SJCRH30 (cell line): ENCODE results near the gene OR6K2. TPM values are rescaled to one million over a fixed set of nuclear protein-coding genes. Genes with fewer than 3 reads are reported as not detected.
A peak's percentile ranks its signal among the peaks of the same experiment; 100 is the strongest.
"Not testable (repeated sequence)": the region's sequence is repeated elsewhere in the genome, so short reads cannot be mapped to it uniquely, and the experiment has no call there.

Experiments
- DNase-seq, 2 experiments: peaks; one replicate each; pipeline ENCODE4 v3.0.0-alpha.2; 2015 to 2020
- H3K27ac ChIP-seq: fragments of 250-450 bp; sonication (Bioruptor Pico); 2 replicates; pipeline ENCODE4 v1.5.1; 2020; ENCODE audit warnings: mild to moderate bottlenecking, moderate library complexity
- H3K27me3 ChIP-seq: fragments of 250-450 bp; sonication (Bioruptor Pico); 2 replicates; pipeline ENCODE4 v1.5.1; 2020; ENCODE audit warnings: mild to moderate bottlenecking, moderate library complexity
- H3K36me3 ChIP-seq: fragments of 250-450 bp; sonication (Bioruptor Pico); 2 replicates; pipeline ENCODE4 v1.5.1; 2020; ENCODE audit warnings: mild to moderate bottlenecking, moderate library complexity
- H3K4me1 ChIP-seq: fragments of 250-450 bp; sonication (Bioruptor Pico); 2 replicates; pipeline ENCODE4 v1.5.1; 2020; ENCODE audit warnings: mild to moderate bottlenecking, moderate library complexity
- H3K4me3 ChIP-seq: fragments of 250-450 bp; sonication (Bioruptor Pico); 2 replicates; pipeline ENCODE4 v1.5.1; 2020; ENCODE audit warnings: mild to moderate bottlenecking, moderate library complexity
- H3K9me3 ChIP-seq: fragments of 250-450 bp; sonication (Bioruptor Pico); replicated peaks from 2 replicates; pipeline ENCODE4 v1.5.1; 2020; ENCODE audit warnings: mild to moderate bottlenecking, moderate library complexity
- total RNA-seq: library from RNA; depleted of rRNA; stranded (reverse); fragments of >200 nt; shearing (Covaris generic); gene quantifications from 2 replicates; pipeline ENCODE4 v1.2.3, GENCODE V29; 2014

Gene OR6K2
- total RNA-seq, 1 experiment from 2014 or later = not detected

- no peaks in the 10 kb centered on the region for H3K4me1 ChIP-seq
- H3K4me3 ChIP-seq = no peak overlapping the region
- H3K27ac ChIP-seq = no peak overlapping the region
- no peaks in the 10 kb centered on the region for H3K9me3 ChIP-seq
- no peaks in the 10 kb centered on the region for H3K36me3 ChIP-seq
- no peak for DNase-seq
- H3K27me3 ChIP-seq = no peaks in the 10 kb centered on the region
Measured at GRCh38 chr1:158691907-158692306, 8.5 kb downstream of the OR6K2 start.

DNA sequence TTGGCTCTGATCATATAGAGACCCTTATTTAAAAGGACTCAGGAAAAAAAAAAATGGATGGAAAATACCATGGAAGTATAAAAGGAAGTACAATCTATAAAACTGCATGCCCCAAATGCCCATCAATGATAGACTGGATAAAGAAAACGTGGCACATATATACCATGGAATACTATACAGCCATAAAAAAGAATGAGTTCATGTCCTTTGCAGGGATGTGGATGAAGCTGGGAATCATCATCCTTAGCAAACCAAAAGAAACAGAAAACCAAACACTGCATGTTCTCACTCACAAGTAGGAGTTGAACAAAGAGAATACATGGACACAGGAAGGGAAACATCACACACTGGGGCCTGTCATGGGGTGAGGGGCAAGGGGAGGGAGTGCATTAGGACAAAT is 9.3 kb downstream of the OR6K2 start:
- not testable (repeated sequence) for H3K9me3 ChIP-seq, H3K4me3 ChIP-seq, H3K27ac ChIP-seq, H3K27me3 ChIP-seq, H3K4me1 ChIP-seq, DNase-seq, H3K36me3 ChIP-seq

DNA sequence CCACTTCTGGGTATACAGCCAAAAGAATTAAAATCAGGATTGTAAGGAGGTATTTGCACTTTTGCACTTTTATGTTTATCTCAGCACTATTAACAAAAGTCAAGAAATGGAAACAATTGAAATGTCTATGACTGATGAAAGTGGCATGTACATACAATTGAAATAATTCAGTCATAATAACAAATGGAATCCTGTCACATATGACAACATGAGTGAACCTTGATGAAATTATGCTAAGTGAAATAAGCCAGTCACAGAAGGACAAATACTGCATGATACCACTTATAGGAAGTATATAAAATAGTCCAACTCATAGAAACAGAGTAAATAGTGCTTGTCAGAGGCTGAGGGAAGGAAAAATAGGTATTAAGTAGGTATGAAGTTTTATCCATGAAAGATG is 10.6 kb downstream of the OR6K2 start:
- Histone ChIP-seq H3K4me3 (no peak overlapping the region), H3K27ac (no peak overlapping the region), H3K9me3 (no peaks in the 10 kb centered on the region), H3K36me3 (no peaks in the 10 kb centered on the region), H3K27me3 (no peaks in the 10 kb centered on the region), H3K4me1 (no peaks in the 10 kb centered on the region)
- no peak for DNase-seq

GRCh38 chr1:158689110-158689509 is 11.3 kb downstream of the OR6K2 start:
- DNase-seq = no peak
- Histone ChIP-seq H3K4me3 (no peak overlapping the region), H3K27ac (no peak overlapping the region), H3K27me3 (no peaks in the 10 kb centered on the region), H3K36me3 (no peaks in the 10 kb centered on the region), H3K9me3 (no peaks in the 10 kb centered on the region), H3K4me1 (no peaks in the 10 kb centered on the region)

DNA sequence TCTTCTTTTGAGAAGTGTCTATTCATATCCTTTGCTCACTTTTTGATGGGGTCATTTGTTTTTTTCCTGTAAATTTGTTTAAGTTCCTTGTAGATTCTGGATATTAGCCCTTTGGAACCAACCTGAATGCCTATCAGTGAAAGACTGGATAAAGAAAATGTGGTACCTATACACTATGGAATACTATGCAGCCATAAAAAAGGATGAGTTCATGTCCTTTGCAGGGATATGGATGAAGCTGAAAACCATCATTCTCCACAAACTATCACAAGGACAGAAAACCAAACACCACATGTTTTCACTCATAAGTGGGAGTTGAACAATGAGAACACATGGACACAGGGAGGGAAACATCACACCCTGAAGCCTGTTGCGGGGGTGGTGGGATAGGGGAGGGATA is 12.1 kb downstream of the OR6K2 start:
- not testable (repeated sequence) for H3K4me3 ChIP-seq, H3K27me3 ChIP-seq, H3K27ac ChIP-seq, H3K4me1 ChIP-seq, DNase-seq, H3K36me3 ChIP-seq, H3K9me3 ChIP-seq

DNA sequence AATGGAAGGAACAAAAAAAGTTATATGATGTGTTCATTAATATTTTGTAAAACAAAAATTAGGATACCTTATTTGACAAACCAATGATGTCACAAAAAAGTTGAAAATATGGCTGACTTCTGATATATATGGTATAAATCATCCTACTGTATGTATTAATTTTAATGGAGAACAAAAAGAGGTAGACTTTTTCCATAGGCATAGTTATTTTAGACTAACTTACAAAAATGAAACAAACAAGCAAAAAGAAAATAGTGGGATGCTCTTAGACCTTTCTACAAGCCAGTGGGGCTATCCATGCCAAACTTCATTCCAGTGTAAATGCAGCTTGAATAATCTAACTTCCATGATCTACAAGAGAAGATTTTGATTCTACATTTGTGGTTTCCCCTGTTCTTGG is 13.4 kb downstream of the OR6K2 start:
- Histone ChIP-seq H3K27ac (no peak overlapping the region), H3K27me3 (0 out of 2 replicates have a peak, but pooled peaks cover 6% of the 10 kb centered on the region), H3K4me3 (no peak overlapping the region), H3K4me1 (no peaks in the 10 kb centered on the region), H3K36me3 (no peaks in the 10 kb centered on the region), H3K9me3 (no peaks in the 10 kb centered on the region)
- DNase-seq = no peak

- H3K27ac ChIP-seq = no peak within 1 kb of the TSS
- no peaks in the 10 kb centered on the region for H3K4me1 ChIP-seq
- no peaks in the 10 kb centered on the region for H3K9me3 ChIP-seq
- DNase-seq = no peak
- no peak within 1 kb of the TSS for H3K4me3 ChIP-seq
- 0 out of 2 replicates have a peak, but pooled peaks cover 7% of the 10 kb centered on the region for H3K27me3 ChIP-seq
- no peaks in the 10 kb centered on the region for H3K36me3 ChIP-seq
Measured at GRCh38 chr1:158686111-158687009, 14.1 kb downstream of the OR6K2 start, which contains the start of gene SPTA1. Gene SPTA1, minus strand, starts transcription at chr1:158686715. Its CDS starts 198 bp downstream, at chr1:158686517.

GRCh38 chr1:158685085-158685484 is 15.4 kb downstream of the OR6K2 start:
- H3K9me3 ChIP-seq = no peaks in the 10 kb centered on the region
- no peak overlapping the region for H3K4me3 ChIP-seq
- H3K27ac ChIP-seq = no peak overlapping the region
- no peaks in the 10 kb centered on the region for H3K36me3 ChIP-seq
- no peaks in the 10 kb centered on the region for H3K4me1 ChIP-seq
- no peak for DNase-seq
- H3K27me3 ChIP-seq = 0 out of 2 replicates have a peak, but pooled peaks cover 7% of the 10 kb centered on the region

- Histone ChIP-seq H3K9me3 (no peaks in the 10 kb centered on the region), H3K27me3 (0 out of 2 replicates have a peak, but pooled peaks cover 7% of the 10 kb centered on the region), H3K36me3 (no peaks in the 10 kb centered on the region), H3K27ac (no peak overlapping the region), H3K4me3 (no peak overlapping the region), H3K4me1 (no peaks in the 10 kb centered on the region)
- no peak for DNase-seq
Measured at GRCh38 chr1:158681606-158682005, 18.8 kb downstream of the OR6K2 start.

- H3K9me3 ChIP-seq = no peaks in the 10 kb centered on the region
- no peak for DNase-seq
- H3K4me1 ChIP-seq = no peaks in the 10 kb centered on the region
- H3K27me3 ChIP-seq = 0 out of 2 replicates have a peak, but pooled peaks cover 7% of the 10 kb centered on the region
- H3K36me3 ChIP-seq = no peaks in the 10 kb centered on the region
- no peak overlapping the region for H3K4me3 ChIP-seq
- H3K27ac ChIP-seq = no peak overlapping the region
Measured at GRCh38 chr1:158679289-158679688, 21.2 kb downstream of the OR6K2 start.

DNA sequence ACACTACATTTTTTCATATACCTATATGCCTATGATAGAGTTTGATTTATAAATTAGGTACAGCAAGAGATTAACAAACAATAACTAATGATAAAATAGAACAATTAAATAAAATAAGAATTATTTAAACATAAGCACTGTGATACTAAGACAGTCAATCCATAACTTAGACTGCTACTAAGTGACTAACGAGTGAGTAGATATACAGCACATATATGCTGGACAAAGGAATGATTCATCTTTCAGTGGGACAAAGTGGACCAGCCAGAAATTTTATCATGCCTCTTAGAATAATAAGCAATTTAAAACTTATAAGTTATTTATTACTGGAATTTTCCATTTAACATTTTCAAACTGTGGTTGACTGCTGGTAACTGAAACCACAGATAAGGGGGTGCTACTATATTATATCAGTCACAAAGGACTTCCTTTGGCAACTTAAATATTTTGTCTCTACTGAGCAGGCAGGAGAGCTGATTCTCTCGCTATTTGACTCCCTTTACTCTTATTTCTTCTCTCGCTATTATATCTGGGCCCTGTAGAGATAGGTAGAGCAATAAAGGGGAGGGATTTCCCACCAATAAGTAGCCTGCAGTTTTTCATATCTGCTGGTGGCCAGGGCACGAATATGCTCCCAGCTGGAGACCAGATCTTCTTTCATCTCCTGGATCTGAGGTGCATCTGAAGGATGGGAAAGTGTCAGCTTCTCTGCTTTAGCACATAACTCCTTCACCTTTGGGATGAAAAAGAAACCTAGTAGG is 24.7 kb downstream of the OR6K2 start:
- DNase-seq = no peak
- H3K36me3 ChIP-seq = no peaks in the 10 kb centered on the region
- no peaks in the 10 kb centered on the region for H3K4me1 ChIP-seq
- no peak overlapping the region for H3K27ac ChIP-seq
- no peaks in the 10 kb centered on the region for H3K27me3 ChIP-seq
- no peaks in the 10 kb centered on the region for H3K9me3 ChIP-seq
- H3K4me3 ChIP-seq = no peak overlapping the region

- no peaks in the 10 kb centered on the region for H3K9me3 ChIP-seq
- no peaks in the 10 kb centered on the region for H3K4me1 ChIP-seq
- H3K36me3 ChIP-seq = no peaks in the 10 kb centered on the region
- H3K27ac ChIP-seq = no peak overlapping the region
- DNase-seq = no peak
- no peak overlapping the region for H3K4me3 ChIP-seq
- H3K27me3 ChIP-seq = no peaks in the 10 kb centered on the region
Measured at GRCh38 chr1:158674302-158674701, 26.1 kb downstream of the OR6K2 start.

DNA sequence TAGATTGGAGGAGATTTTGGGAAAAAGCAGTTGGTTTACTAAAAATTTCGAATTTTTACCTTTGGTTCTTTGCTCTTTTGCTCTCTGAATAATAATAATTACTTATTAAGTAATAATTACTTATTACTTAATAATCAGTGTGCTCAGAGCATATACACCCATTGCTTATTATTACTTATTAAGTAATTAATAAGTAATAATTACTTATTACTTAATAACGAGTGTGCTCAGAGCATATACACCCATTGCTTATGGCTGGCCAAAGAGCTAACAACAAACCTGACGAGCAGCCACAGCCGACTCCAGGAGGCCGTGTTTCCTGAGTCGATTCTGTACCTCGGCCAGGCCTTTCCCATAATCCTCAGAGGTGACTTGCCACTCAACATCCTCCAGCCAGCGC is 34.4 kb downstream of the OR6K2 start:
- H3K36me3 ChIP-seq = no peaks in the 10 kb centered on the region
- no peak for DNase-seq

DNA sequence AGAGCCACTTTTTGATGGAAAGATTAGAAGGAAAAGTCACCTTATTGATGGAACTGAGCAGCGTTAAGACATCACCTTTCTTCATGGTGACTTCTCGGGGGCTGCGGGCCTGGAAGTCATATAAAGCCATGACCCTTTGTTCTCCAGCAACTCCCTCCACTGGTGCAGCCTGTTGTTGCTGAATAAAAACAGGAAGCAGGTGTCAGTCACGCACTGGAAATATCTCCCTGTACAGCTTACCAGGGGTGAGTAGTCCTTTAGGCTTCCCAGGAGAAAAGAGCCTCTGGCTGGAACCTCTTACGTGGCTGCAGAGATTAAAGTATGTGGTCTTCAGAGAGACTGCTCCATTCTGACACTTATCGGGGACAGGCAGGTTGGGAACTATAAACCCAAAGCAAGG is 45.9 kb downstream of the OR6K2 start:
- H3K4me3 ChIP-seq = no peak overlapping the region
- no peak overlapping the region for H3K27ac ChIP-seq
- H3K4me1 ChIP-seq = no peaks in the 10 kb centered on the region
- H3K36me3 ChIP-seq = no peaks in the 10 kb centered on the region
- no peaks in the 10 kb centered on the region for H3K9me3 ChIP-seq
- no peaks in the 10 kb centered on the region for H3K27me3 ChIP-seq
- DNase-seq = peak in 1 of 2 experiments; percentile 1

More for the DNA sequence above, 34.4 kb downstream of the OR6K2 start:
- Histone ChIP-seq H3K27ac (no peak overlapping the region), H3K4me3 (no peak overlapping the region), H3K9me3 (no peaks in the 10 kb centered on the region), H3K27me3 (peaks cover 4% of the 10 kb centered on the region; the same call in 1 of the 2 replicates), H3K4me1 (no peaks in the 10 kb centered on the region)

- H3K4me1 ChIP-seq = no peaks in the 10 kb centered on the region
- H3K27me3 ChIP-seq = no peaks in the 10 kb centered on the region
- no peaks in the 10 kb centered on the region for H3K36me3 ChIP-seq
- H3K4me3 ChIP-seq = no peak overlapping the region
- no peak for DNase-seq
- H3K27ac ChIP-seq = no peak overlapping the region
- H3K9me3 ChIP-seq = no peaks in the 10 kb centered on the region
Measured at GRCh38 chr1:158654086-158654485, 46.4 kb downstream of the OR6K2 start.
